Measurements from ENCODE around the gene MAGOH.

DNA sequence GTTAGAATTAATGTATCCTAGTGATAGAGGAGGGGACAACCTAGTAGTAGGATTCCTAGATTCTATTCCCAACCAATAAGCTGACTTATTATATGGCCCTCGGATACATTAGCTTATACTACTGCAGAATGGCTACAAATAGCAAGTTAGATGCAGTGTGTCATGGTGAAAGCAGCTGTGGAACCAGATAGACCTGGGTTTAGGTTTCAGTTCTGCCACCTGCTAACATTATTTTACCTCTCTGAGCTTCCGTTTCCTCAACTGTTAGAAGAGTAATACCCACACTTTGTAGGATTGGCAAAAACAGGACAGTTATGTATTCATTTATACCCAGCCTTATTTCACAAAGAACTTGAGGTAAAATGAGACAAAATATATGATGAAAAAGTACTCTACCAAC lies 21.6 kb upstream of the MAGOH start:
- TF ChIP-seq, protein P1, sequence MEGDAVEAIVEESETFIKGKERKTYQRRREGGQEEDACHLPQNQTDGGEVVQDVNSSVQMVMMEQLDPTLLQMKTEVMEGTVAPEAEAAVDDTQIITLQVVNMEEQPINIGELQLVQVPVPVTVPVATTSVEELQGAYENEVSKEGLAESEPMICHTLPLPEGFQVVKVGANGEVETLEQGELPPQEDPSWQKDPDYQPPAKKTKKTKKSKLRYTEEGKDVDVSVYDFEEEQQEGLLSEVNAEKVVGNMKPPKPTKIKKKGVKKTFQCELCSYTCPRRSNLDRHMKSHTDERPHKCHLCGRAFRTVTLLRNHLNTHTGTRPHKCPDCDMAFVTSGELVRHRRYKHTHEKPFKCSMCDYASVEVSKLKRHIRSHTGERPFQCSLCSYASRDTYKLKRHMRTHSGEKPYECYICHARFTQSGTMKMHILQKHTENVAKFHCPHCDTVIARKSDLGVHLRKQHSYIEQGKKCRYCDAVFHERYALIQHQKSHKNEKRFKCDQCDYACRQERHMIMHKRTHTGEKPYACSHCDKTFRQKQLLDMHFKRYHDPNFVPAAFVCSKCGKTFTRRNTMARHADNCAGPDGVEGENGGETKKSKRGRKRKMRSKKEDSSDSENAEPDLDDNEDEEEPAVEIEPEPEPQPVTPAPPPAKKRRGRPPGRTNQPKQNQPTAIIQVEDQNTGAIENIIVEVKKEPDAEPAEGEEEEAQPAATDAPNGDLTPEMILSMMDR (IDR thresholded peaks at IDR 0.05): no peak
- no peak for TF ChIP-seq POLR2A (IDR thresholded peaks at IDR 0.05)

All from Peyer's patch (tissue), 4 donors.